ENCODE results near the gene NT5C.

DNA sequence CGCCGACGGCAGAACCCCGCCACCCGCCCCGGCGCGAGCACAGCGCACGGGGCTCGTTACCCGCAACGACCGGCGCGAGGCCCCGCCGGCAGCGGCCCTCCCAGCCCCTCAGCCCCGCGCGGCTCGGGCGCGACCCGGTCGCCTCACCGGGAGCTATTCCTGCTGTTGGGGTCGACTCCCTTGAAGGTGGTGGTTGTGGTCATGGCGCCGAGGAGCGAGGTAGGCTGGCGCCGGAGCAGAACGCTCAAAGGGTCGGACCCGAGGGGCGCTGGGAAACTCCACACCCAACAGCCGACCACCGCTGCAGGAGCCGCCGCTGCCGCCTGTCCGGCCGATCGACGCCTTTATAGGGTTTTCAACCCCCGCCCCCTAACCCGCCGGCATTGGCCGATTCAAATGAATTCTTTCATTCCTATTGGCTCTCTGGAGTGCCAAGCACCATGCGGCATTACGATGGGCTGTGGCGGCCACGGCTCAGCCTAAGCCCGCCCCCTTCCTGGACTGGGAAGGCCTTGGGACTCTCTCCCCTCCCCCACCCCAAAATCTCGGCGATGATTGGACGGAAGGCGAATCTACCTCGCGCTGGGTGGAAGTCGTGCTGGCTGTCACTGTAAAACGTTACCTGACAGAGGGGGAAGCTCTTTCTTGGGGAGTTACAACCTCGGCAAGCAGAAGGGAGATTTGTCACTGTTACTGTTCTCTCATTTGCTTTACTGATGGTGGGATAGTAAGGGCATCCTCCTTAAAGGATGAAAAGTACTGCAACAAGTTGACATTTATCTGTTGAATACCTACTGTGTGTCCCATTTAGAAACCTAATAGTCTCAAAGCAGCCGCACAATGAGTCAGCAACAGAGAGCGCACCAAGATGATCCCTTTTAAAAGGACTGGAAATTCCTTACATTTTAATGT, 22.9 kb upstream of the NT5C start, which contains the start of gene JPT1:
- TF ChIP-seq EZH2 (IDR thresholded peaks at IDR 0.05; ENCODE audit: borderline replicate concordance, low read length), result no peak
- TF ChIP-seq, protein P1, sequence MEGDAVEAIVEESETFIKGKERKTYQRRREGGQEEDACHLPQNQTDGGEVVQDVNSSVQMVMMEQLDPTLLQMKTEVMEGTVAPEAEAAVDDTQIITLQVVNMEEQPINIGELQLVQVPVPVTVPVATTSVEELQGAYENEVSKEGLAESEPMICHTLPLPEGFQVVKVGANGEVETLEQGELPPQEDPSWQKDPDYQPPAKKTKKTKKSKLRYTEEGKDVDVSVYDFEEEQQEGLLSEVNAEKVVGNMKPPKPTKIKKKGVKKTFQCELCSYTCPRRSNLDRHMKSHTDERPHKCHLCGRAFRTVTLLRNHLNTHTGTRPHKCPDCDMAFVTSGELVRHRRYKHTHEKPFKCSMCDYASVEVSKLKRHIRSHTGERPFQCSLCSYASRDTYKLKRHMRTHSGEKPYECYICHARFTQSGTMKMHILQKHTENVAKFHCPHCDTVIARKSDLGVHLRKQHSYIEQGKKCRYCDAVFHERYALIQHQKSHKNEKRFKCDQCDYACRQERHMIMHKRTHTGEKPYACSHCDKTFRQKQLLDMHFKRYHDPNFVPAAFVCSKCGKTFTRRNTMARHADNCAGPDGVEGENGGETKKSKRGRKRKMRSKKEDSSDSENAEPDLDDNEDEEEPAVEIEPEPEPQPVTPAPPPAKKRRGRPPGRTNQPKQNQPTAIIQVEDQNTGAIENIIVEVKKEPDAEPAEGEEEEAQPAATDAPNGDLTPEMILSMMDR (IDR thresholded peaks at IDR 0.05; ENCODE audit: low read length), result no peak

Measured in OCI-LY1 (cell line).